Keratinocyte (primary cell): ENCODE data around the gene ZNF267. TPM values are rescaled to one million over a fixed set of nuclear protein-coding genes. Genes with fewer than 3 reads are reported as not detected.
A peak's percentile ranks its signal among the peaks of the same experiment; 100 is the strongest.

Source experiments
- DNase-seq: peaks from one replicate; pipeline ENCODE4 v3.0.0-alpha.2; 2011; ENCODE audit warnings: low read depth, missing footprints, low spot score
- FAIRE-seq: peaks from 2 replicates; lab custom pipeline; 2011; peaks lifted over from hg19 to GRCh38; lab: Jason Lieb, UNC
- H2AFZ ChIP-seq: 2 replicates; pipeline ENCODE4 v1.6.0; 2012; ENCODE audit warnings: low read length, control low read depth, inconsistent platforms; ENCODE audit not compliant: control insufficient read depth
- H3K27ac ChIP-seq: 2 replicates; pipeline ENCODE4 v1.5.1; 2011; ENCODE audit warnings: low read length; ENCODE audit not compliant: control insufficient read depth, insufficient read depth
- H3K27me3 ChIP-seq: 3 replicates; pipeline ENCODE4 v1.6.0; 2011; ENCODE audit warnings: low read length; ENCODE audit not compliant: control insufficient read depth, insufficient read depth; ENCODE audit errors: extremely low read depth
- H3K36me3 ChIP-seq, 2 experiments: 2 replicates in 1 of 2; 3 replicates in 1 of 2; pipeline ENCODE4 v1.5.1; 2011; ENCODE audit warnings: low read length in 2 of 2, mild to moderate bottlenecking in 1 of 2; ENCODE audit not compliant: control insufficient read depth in 2 of 2, insufficient read depth in 2 of 2; ENCODE audit errors: extremely low read depth in 1 of 2
- H3K4me1 ChIP-seq: 3 replicates; pipeline ENCODE4 v1.5.1; 2011; ENCODE audit warnings: low read length; ENCODE audit not compliant: control insufficient read depth, insufficient read depth; ENCODE audit errors: extremely low read depth
- H3K4me2 ChIP-seq: 3 replicates; pipeline ENCODE4 v1.6.0; 2011; ENCODE audit warnings: low read depth, low read length; ENCODE audit not compliant: control insufficient read depth, insufficient read depth; ENCODE audit errors: extremely low read depth
- H3K4me3 ChIP-seq, 3 experiments: fragments of 200-600 bp in 1 of 3; sonication (generic) in 1 of 3; 2 replicates in 2 of 3; 3 replicates in 1 of 3; pipeline ENCODE4 v1.5.1; 2011 to 2016; ENCODE audit warnings: low read length in 3 of 3, mild to moderate bottlenecking in 3 of 3, control low read depth in 2 of 3, inconsistent platforms in 1 of 3, low read depth in 1 of 3, mixed read lengths in 1 of 3, mixed run types in 1 of 3, moderate library complexity in 1 of 3; ENCODE audit not compliant: control insufficient read depth in 2 of 3, insufficient read depth in 2 of 3; ENCODE audit errors: extremely low read depth in 1 of 3
- H3K79me2 ChIP-seq: 2 replicates; pipeline ENCODE4 v1.6.0; 2012; ENCODE audit warnings: low read length; ENCODE audit not compliant: control insufficient read depth, insufficient read depth
- H3K9ac ChIP-seq: 3 replicates; pipeline ENCODE4 v1.6.0; 2011; ENCODE audit warnings: low read length; ENCODE audit not compliant: control insufficient read depth, insufficient read depth; ENCODE audit errors: extremely low read depth
- H3K9me1 ChIP-seq: 3 replicates; pipeline ENCODE4 v1.6.0; 2011; ENCODE audit warnings: low read length; ENCODE audit not compliant: control insufficient read depth, insufficient read depth; ENCODE audit errors: extremely low read depth
- H3K9me3 ChIP-seq: 2 replicates; pipeline ENCODE4 v1.5.1; 2012; ENCODE audit warnings: low read depth, low read length; ENCODE audit not compliant: control insufficient read depth
- H4K20me1 ChIP-seq: 3 replicates; pipeline ENCODE4 v1.6.0; 2011; ENCODE audit warnings: low read length; ENCODE audit not compliant: control insufficient read depth, insufficient read depth; ENCODE audit errors: extremely low read depth
- EZH2 ChIP-seq: IDR thresholded peaks from one replicate; pipeline ENCODE4 v1.6.1; 2012; ENCODE audit warnings: inconsistent platforms, mild to moderate bottlenecking, low read length, moderate library complexity
- dilution Hi-C: fragments of 300-500 bp; cut with MboI; formaldehyde crosslinking; loops from one replicate; pipeline ENCODE4 v1.7.0; 2020; ENCODE audit warnings: low sequenced_read_pairs; ENCODE audit not compliant: extremely low pct_ligation_motif_present
- polyA plus RNA-seq, 5 experiments: library from polyadenylated mRNA; depleted of rRNA in 3 of 5; stranded (reverse) in 3 of 5; stranded (forward) in 1 of 5; unstranded in 1 of 5; fragments of >200 nt; gene quantifications; 1 replicate in 1 of 5; 2 replicates in 3 of 5; 3 replicates in 1 of 5; pipeline versions ENCODE4 v1.2.1 to v1.2.3, GENCODE V29; 2011 to 2012; ENCODE audit warnings: missing spikeins in 2 of 5, low read depth in 1 of 5, low replicate concordance in 1 of 5
- TF ChIP-seq, protein P1 (sequence below), 3 experiments: IDR thresholded peaks in 1 of 3; conservative IDR thresholded peaks in 1 of 3; optimal IDR thresholded peaks in 1 of 3; 2 replicates in 2 of 3; 3 replicates in 1 of 3; pipeline versions ENCODE3 to v1.5.1; 2011; ENCODE audit warnings: low read length in 3 of 3, mild to moderate bottlenecking in 3 of 3, moderate library complexity in 2 of 3, control low read depth in 1 of 3, inconsistent platforms in 1 of 3; ENCODE audit not compliant: insufficient read depth in 2 of 3; ENCODE audit errors: extremely low read depth in 1 of 3

ZNF267 gene
- polyA plus RNA-seq, 1 donor (not counting 4 experiments of a cell fraction or from before 2014, with no cell fraction given), result 10.7 TPM

DNA sequence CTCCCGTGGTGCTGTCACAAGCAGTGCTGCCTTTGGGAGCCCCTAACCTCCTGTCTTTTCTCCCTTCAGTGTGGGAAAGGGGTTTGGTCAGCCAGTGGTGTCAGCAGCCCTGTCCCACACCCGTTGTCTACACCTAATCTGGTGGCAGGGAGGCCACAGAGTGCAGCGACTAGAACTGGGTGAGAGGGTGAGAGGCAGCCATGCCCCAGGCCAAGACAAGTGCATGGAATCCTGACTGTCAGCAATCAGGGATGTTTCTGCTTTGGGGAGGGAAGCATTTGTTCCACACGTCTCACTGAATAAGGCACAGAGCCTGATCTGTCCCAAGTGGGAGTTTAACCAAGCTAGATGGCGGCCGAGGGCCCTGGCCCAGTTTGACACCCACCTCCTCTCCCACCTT is 1.4 kb upstream of the ZNF267 start:
- DNase-seq, result no peak
- H3K79me2 ChIP-seq, result peaks cover 33% of the 10 kb centered on the region
- no peak overlapping the region for H3K4me3 ChIP-seq
- FAIRE-seq, result no peak
- no peak overlapping the region for H3K4me2 ChIP-seq
- TF ChIP-seq, protein P1, sequence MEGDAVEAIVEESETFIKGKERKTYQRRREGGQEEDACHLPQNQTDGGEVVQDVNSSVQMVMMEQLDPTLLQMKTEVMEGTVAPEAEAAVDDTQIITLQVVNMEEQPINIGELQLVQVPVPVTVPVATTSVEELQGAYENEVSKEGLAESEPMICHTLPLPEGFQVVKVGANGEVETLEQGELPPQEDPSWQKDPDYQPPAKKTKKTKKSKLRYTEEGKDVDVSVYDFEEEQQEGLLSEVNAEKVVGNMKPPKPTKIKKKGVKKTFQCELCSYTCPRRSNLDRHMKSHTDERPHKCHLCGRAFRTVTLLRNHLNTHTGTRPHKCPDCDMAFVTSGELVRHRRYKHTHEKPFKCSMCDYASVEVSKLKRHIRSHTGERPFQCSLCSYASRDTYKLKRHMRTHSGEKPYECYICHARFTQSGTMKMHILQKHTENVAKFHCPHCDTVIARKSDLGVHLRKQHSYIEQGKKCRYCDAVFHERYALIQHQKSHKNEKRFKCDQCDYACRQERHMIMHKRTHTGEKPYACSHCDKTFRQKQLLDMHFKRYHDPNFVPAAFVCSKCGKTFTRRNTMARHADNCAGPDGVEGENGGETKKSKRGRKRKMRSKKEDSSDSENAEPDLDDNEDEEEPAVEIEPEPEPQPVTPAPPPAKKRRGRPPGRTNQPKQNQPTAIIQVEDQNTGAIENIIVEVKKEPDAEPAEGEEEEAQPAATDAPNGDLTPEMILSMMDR (optimal IDR thresholded peaks at IDR 0.05 in 1 of 3, IDR thresholded peaks at IDR 0.05 in 1 of 3, conservative IDR thresholded peaks at IDR 0.05 in 1 of 3; ENCODE audit: extremely low read depth in 1 of 3, insufficient read depth in 2 of 3, low read length in 3 of 3), result no peak
- TF ChIP-seq EZH2, result no peak
- H2AFZ ChIP-seq, result no peak overlapping the region
- H3K36me3 ChIP-seq, result no peaks in the 10 kb centered on the region
- no peaks in the 10 kb centered on the region for H4K20me1 ChIP-seq
- no peaks in the 10 kb centered on the region for H3K9me3 ChIP-seq
- no peak overlapping the region for H3K9ac ChIP-seq
- H3K27me3 ChIP-seq, result no peaks in the 10 kb centered on the region
- no peaks in the 10 kb centered on the region for H3K9me1 ChIP-seq
- H3K27ac ChIP-seq, result no peak overlapping the region
- H3K4me1 ChIP-seq, result peaks cover 41% of the 10 kb centered on the region
- dilution Hi-C loops, result no loop called here

DNA sequence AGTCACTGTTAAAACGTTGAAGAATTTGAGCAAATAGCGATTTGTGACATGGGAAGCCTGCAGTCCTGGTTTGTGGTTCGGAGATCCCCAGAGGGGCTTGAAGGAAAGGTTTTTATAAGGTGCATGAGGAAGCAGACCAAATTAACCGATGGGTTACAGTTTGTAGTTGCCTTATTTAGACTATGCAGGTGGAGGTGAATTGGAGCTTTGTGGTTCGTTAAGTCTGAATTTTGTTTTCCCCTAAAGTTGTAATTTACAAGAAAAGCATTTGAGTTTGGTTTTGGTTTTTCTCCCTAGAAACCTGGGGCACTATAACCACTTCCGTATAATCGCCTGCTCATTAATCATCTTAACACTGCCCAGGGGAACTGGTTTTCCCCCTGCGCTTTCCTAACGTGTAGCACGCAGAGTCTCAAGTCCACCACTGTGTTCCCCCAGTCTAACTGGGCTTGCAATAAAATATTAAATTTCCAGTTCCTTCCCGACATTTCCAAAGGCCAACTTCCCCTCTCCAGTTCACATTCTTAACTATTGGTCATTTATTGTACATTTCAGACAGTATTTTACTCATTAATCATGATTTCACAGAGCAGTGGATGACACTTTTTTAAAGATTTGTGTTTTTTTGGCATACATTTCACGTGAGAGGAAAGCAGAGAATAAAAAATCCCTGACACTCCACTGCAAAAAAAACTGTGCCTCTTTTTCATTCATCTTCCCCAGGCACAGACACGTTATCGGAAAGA is 932 bp downstream of the ZNF267 start:
- no peak overlapping the region for H2AFZ ChIP-seq
- peak overlapping the region; percentile 69 to 83 (median 77) for H3K4me3 ChIP-seq
- H3K36me3 ChIP-seq, result peaks cover 2 to 11% of the 10 kb centered on the region in 2 experiments
- no peaks in the 10 kb centered on the region for H3K9me3 ChIP-seq
- H4K20me1 ChIP-seq, result peaks cover 9% of the 10 kb centered on the region
- dilution Hi-C loops, result no loop called here
- H3K79me2 ChIP-seq, result peaks cover 52% of the 10 kb centered on the region
- DNase-seq (no peak), FAIRE-seq (no peak)
- peaks cover 3% of the 10 kb centered on the region for H3K9me1 ChIP-seq
- TF ChIP-seq, protein P1 (optimal IDR thresholded peaks at IDR 0.05 in 1 of 3, IDR thresholded peaks at IDR 0.05 in 1 of 3, conservative IDR thresholded peaks at IDR 0.05 in 1 of 3; ENCODE audit: extremely low read depth in 1 of 3, insufficient read depth in 2 of 3, low read length in 3 of 3), result no peak
- no peak for TF ChIP-seq EZH2
- H3K4me2 ChIP-seq, result peak overlapping the region; percentile 97
- H3K27me3 ChIP-seq, result no peaks in the 10 kb centered on the region
- H3K4me1 ChIP-seq, result peaks cover 42% of the 10 kb centered on the region
- peak overlapping the region; percentile 96 for H3K27ac ChIP-seq
- peak overlapping the region; percentile 99 for H3K9ac ChIP-seq
